ENCODE data around the gene CTNNA2. TPM values are rescaled to one million over a fixed set of nuclear protein-coding genes. Genes with fewer than 3 reads are reported as not detected.

CTNNA2 gene
- total RNA-seq, 1 donor from 2014 or later = 3.5 TPM

DNA sequence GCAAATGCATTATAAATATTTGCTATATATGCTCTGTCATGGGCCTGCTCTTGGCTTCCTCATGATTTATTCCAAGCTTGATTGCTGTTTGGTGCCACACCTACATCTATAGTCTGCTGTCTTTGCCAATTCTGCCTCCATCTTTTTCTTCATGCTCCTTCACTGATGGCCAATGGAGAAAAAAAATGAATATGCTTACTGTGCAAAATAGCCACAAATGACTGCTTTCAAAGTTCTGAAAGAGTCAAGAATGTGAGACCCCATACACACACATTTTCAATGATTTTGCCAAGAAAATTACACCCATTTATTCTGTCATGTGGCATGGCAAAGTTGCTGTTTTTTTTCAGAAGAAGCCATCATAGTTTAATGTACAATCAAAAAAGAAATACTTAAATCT, 1097.3 kb downstream of the CTNNA2 start:
- DNase-seq (ENCODE audit: low read depth) = no peak
- H3K4me3 ChIP-seq (ENCODE audit: low read depth, low read length) = no peak overlapping the region
- H3K36me3 ChIP-seq (ENCODE audit: control insufficient read depth, insufficient read depth, low read length) = no peaks in the 10 kb centered on the region
- H3K27me3 ChIP-seq (ENCODE audit: control insufficient read depth, insufficient read depth, low read length) = no peaks in the 10 kb centered on the region
- TF ChIP-seq, protein P1, sequence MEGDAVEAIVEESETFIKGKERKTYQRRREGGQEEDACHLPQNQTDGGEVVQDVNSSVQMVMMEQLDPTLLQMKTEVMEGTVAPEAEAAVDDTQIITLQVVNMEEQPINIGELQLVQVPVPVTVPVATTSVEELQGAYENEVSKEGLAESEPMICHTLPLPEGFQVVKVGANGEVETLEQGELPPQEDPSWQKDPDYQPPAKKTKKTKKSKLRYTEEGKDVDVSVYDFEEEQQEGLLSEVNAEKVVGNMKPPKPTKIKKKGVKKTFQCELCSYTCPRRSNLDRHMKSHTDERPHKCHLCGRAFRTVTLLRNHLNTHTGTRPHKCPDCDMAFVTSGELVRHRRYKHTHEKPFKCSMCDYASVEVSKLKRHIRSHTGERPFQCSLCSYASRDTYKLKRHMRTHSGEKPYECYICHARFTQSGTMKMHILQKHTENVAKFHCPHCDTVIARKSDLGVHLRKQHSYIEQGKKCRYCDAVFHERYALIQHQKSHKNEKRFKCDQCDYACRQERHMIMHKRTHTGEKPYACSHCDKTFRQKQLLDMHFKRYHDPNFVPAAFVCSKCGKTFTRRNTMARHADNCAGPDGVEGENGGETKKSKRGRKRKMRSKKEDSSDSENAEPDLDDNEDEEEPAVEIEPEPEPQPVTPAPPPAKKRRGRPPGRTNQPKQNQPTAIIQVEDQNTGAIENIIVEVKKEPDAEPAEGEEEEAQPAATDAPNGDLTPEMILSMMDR (IDR thresholded peaks at IDR 0.05; ENCODE audit: insufficient read depth, low read length, poor library complexity, severe bottlenecking) = no peak

GRCh38 chr2:80621656-80622055, 1108.8 kb downstream of the CTNNA2 start:
- no peak overlapping the region for H3K4me3 ChIP-seq (ENCODE audit: low read depth, low read length)
- H3K27me3 ChIP-seq (ENCODE audit: control insufficient read depth, insufficient read depth, low read length) = no peaks in the 10 kb centered on the region
- TF ChIP-seq, protein P1 (IDR thresholded peaks at IDR 0.05; ENCODE audit: insufficient read depth, low read length, poor library complexity, severe bottlenecking) = no peak
- no peaks in the 10 kb centered on the region for H3K36me3 ChIP-seq (ENCODE audit: control insufficient read depth, insufficient read depth, low read length)
- no peak for DNase-seq (ENCODE audit: low read depth)

- TF ChIP-seq, protein P1 (IDR thresholded peaks at IDR 0.05; ENCODE audit: insufficient read depth, low read length, poor library complexity, severe bottlenecking) = no peak
- Histone ChIP-seq H3K27me3 (ENCODE audit: control insufficient read depth, insufficient read depth, low read length) (no peaks in the 10 kb centered on the region), H3K36me3 (ENCODE audit: control insufficient read depth, insufficient read depth, low read length) (no peaks in the 10 kb centered on the region), H3K4me3 (ENCODE audit: low read depth, low read length) (no peak overlapping the region)
- no peak for DNase-seq (ENCODE audit: low read depth)
These were observed 1111.2 kb downstream of the CTNNA2 start for GRCh38 chr2:80624062-80624461.

- H3K27me3 ChIP-seq (ENCODE audit: control insufficient read depth, insufficient read depth, low read length) = no peaks in the 10 kb centered on the region
- TF ChIP-seq, protein P1 (IDR thresholded peaks at IDR 0.05; ENCODE audit: insufficient read depth, low read length, poor library complexity, severe bottlenecking) = no peak
- H3K36me3 ChIP-seq (ENCODE audit: control insufficient read depth, insufficient read depth, low read length) = no peaks in the 10 kb centered on the region
- H3K4me3 ChIP-seq (ENCODE audit: low read depth, low read length) = no peak overlapping the region
- no peak for DNase-seq (ENCODE audit: low read depth)
These were observed 1121.7 kb downstream of the CTNNA2 start for GRCh38 chr2:80634590-80634989.

DNA sequence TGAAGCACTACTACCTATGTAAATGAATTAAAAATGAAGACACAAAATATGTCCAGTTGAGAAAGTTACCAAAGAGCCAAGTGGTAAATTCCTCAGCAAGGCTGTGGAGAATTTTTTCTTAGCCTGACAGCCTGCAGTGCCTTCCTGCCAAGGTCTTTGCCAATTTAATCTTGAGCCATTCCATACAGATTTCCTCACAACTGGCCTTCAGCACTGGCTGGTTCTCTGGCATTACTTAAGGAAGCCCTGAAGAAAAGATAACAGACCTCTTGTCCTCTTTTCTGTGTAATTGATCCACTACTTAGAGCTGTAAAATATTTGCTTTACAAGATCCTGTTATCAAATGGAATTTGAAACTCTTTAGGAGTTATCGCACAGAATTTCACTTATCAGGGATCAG, 1125.9 kb downstream of the CTNNA2 start:
- no peak for DNase-seq (ENCODE audit: low read depth)
- Histone ChIP-seq H3K36me3 (ENCODE audit: control insufficient read depth, insufficient read depth, low read length) (no peaks in the 10 kb centered on the region), H3K27me3 (ENCODE audit: control insufficient read depth, insufficient read depth, low read length) (no peaks in the 10 kb centered on the region), H3K4me3 (ENCODE audit: low read depth, low read length) (no peak overlapping the region)
- TF ChIP-seq, protein P1 (IDR thresholded peaks at IDR 0.05; ENCODE audit: insufficient read depth, low read length, poor library complexity, severe bottlenecking) = no peak

DNA sequence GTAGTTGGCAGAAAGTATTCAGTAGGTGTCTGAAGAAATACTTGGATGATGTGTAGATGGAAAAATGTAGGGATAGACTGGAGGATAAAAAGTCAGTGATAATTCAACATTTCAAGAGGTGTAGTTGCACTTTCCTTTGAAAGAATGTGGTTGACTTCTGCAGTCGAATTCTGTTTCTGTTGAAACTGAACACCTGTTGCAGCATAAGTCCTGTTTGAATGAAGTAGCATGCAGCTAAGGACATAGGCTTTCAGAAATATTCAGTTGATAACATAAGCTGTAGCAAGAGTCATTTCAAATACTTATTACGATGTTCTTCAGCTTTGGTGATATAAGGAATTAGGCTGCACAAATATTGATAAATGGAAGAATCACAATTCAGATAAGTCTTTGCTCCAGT, 1129.6 kb downstream of the CTNNA2 start:
- H3K4me3 ChIP-seq (ENCODE audit: low read depth, low read length) = no peak overlapping the region
- no peaks in the 10 kb centered on the region for H3K27me3 ChIP-seq (ENCODE audit: control insufficient read depth, insufficient read depth, low read length)
- no peaks in the 10 kb centered on the region for H3K36me3 ChIP-seq (ENCODE audit: control insufficient read depth, insufficient read depth, low read length)
- TF ChIP-seq, protein P1 (IDR thresholded peaks at IDR 0.05; ENCODE audit: insufficient read depth, low read length, poor library complexity, severe bottlenecking) = no peak
- no peak for DNase-seq (ENCODE audit: low read depth)
